ENCODE data around the gene AREG.
A peak's percentile ranks its signal among the peaks of the same experiment; 100 is the strongest.
"Not testable (repeated sequence)": the region's sequence is repeated elsewhere in the genome, so short reads cannot be mapped to it uniquely, and the experiment has no call there.

AREG gene, protein sequence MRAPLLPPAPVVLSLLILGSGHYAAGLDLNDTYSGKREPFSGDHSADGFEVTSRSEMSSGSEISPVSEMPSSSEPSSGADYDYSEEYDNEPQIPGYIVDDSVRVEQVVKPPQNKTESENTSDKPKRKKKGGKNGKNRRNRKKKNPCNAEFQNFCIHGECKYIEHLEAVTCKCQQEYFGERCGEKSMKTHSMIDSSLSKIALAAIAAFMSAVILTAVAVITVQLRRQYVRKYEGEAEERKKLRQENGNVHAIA
- 0.31 to 1.0 reads per million in 2 donors for total RNA-seq

DNA sequence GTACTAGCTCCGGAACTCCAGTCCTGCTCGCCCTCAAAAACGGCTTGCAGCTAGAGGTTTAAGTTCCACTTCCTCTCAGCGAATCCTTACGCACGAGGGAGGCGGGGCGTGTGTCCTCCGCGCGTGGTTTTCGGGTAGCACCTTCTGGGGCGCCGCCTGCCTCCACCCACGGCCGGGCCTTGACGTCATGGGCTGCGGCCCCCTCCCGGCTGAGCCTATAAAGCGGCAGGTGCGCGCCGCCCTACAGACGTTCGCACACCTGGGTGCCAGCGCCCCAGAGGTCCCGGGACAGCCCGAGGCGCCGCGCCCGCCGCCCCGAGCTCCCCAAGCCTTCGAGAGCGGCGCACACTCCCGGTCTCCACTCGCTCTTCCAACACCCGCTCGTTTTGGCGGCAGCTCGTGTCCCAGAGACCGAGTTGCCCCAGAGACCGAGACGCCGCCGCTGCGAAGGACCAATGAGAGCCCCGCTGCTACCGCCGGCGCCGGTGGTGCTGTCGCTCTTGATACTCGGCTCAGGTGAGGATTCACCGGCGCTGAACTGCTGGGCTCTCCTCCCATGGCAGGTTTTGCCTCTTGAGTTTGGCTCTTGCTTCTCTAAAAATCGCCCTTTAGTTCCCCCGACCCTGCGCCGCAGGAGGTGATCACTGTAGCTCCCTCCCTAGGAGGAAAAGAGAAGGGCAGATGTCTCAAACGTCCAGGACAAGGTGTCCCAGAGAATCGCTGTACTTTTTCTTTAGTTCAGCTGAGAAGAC is at the start of gene AREG:
TSS of gene AREG (plus strand) at position 246 of the 752 bp plus-strand sequence. CDS start at position 456, 210 bp downstream.
- peak; percentile 62 for DNase-seq

DNA sequence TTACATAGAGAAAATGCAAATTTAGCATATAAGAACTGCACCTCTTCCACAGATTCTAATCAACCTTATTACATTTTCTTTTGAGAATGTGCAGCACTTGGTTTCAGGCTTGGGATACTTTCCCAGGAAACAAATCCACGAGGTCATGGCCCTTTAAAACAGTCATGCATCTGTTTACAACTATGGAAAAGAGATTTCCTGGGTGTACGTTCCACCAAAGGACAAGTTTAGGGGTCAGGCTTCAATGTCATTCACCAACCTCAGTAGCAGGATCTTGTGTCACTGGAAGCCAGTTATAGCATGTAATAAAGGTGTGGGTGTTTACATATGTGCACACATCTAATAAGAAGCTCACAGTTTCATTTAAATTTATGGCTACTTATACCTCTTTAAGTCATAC is 49.3 kb upstream of the AREG start:
- DNase-seq = no peak

DNA sequence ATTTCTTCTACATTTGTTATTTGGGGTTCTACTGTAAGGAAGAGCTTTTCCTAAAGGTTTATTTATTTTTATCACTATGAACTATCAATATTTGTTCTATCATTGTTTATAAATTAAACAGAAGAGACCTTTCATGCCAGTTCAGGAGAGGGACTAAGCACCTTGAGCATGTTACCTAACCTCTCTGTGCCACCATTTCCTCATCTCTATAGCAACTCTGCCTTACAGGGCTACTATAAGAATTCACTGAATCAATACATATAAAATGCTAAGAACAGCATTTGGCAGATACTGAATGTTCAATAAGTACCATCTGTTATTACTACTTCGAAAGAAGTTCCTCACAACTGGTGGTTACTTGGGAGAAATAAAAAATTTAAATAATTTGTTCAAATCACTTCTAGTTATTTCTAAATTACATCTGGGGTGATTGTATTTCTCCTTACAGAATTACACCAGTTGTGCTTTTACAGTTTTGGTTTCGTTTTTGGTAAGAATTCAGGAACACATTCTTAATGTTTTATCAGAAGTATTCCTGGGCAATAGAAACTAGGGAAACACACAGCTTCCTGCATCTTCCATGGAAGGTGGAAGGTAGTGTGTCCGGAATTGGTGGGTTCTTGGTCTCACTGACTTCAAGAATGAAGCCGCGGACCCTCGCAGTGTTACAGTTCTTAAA is 47.0 kb upstream of the AREG start:
- DNase-seq = no peak

DNA sequence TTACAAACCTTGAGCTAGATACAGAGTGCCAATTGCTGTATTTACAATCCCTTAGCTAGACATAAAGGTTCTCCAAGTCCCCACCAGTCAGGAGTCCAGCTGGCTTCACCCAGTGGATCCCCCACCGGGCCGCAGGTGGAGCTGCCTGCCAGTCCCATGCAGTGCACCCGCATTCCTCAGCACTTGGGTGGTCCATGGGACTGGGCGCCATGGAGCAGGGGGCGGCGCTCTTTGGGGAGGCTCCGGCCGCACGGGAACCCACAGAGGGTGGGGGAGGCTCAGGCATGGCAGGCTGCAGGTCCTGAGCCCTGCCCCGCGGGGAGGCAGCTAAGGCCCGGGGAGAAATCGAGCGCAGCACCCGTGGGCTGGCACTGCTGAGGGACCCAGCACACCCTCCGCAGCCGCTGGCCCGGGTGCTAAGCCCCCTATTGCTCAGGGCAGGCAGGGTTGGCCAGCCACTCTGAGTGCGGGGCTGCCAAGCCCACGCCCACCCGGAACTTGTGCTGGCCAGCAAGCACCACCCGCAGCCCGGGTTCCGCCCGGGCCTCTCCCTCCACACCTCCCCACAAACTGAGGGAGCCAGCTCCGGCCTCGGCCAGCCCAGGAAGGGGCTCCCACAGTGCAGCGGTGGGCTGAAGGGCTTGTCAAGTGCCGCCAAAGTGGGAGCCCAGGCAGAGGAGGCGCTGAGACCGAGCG is 45.9 kb upstream of the AREG start:
- DNase-seq = not testable (repeated sequence)

DNA sequence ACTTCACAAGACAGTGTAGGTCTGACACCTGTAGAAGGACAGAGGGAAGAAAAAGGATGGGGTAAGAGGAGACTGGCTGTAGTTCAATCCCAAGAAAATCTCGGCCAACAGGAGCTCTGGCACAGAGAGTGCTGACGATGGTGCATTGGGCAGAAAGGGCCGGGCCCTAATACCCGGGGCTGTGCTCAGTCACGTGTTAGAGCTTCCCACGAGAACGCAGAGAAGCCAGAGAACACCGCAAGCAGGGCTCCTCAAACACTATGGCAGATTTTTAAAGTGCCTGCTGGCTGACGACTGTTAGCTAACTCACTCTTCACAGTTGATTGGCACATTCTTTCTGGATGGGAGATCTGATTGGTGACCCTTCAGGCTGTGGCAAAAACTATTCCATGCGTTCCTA is 44.5 kb upstream of the AREG start:
- no peak for DNase-seq

DNA sequence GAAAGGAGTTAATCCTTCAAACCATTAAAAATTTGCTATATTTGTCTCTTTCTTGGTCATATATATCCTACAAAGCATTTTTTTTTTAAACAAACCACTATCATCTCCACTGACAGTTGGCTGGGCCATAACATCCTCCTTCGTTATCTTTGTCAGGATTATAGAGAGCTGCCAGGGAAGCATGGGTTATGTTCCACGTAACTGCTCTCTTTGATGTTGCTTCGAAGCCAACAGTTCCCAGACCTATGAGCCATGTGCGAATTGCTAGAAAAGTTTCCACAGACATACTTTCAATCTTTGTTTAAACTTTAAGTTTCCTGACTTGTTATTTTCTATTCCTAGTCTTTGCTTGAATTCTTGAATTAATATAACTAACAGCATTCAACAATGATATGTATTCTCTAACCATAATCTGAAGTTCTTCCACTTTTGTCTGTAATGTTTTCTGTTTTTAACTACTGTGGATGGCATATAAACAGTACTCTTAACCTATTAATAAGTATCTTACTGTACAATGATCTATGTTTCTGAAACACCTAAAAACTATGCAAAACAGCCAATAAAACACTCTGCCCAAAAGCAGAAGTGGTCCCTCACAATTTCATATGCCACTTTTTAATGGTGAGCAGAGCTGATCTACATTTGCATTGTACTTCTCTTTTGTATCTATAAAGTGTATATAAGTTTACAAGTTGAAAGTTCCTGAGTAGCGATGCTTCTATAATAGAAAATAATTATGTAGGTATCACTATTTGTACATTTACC is 42.1 kb upstream of the AREG start:
- DNase-seq = no peak

DNA sequence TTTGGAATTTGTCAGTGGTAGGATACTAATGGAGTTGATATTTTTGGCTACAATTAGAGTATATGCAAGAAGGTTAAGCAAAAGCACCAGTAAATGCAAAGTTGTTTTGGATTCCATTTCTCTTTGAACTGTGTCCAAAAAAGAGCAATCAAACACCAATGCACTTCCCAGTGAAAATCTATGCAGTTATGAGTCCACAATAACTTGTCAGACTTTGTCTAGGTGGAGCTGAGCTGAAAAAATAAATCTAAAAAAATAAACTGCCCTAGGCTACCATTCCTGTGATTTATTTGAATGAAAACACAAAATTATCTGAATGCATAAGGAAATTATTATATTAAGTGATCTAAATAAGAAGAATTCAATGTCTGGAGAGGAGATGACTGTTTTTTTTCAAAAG is 37.0 kb upstream of the AREG start:
- DNase-seq = no peak

DNA sequence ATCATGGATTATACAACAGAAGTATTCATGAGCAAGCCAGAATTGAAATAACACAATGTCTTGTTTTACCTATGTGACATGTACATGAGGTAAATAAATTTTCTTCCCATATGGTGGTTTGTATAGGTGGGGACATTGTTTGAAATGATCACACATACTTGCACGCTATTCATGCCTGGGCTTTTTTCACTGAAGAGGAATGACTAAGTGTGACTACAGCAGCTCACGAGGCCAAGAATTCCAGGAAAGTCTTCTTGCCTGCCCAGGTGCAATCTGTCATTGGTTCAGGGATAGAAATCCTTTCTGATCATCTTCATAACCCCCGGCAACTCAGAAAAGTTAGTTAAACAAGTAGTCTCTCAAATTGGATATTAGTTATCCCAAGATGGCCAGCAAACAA is 36.3 kb upstream of the AREG start:
- DNase-seq = no peak

DNA sequence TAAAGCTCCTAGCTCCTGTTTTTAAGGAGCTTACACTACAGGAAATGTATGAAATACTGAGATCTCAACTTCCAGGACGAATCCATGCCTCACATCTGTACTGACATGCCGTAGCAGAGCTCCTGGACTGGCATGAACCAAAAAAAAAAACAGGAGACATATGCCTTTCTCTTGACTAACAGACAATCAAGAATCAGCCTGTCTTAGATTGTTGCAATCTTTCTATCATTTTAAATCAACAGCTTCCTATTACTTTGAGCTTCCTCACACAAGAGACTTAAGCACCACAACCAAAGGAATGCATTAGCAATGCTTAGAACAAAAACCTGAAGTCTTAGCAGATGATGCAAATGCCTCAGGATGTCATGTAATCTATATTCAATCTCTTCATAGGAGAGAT is 34.7 kb upstream of the AREG start:
- DNase-seq = no peak

DNA sequence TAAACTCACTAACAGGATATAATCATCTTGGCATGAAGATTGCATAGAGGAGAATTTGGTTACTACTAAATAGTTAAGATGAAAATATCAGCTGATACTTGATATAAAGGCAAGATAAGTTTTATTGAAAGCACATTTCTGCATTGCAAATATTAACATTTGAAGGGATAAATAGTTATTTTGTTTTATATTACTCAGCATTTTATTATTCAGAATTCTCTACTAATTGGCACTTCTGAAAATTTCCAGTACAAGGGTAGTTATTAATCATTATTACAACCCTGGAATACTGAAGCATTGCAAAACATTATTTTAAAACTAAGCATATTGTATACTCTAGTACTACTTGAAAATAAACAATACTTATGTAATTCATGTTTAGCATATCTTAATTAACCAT is 32.7 kb upstream of the AREG start:
- no peak for DNase-seq

DNA sequence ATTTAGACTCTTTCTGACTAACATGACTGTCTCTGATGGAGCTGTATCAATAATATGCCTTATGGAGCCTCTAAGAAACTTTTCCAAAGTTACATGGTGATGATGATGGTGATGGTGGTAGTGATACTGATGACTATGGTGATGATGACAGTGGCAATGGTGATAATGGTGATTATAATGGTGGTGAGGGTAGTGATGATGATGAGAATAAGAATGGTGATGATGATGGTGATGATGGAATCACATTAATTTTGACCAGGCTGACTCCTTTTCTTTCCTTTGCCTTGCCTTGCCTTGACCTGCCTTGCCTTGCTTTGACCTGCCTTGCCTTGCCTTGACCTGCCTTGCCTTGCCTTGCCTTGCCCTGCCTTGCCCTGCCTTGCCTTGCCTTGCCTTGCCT is 31.7 kb upstream of the AREG start:
- DNase-seq = no peak

DNA sequence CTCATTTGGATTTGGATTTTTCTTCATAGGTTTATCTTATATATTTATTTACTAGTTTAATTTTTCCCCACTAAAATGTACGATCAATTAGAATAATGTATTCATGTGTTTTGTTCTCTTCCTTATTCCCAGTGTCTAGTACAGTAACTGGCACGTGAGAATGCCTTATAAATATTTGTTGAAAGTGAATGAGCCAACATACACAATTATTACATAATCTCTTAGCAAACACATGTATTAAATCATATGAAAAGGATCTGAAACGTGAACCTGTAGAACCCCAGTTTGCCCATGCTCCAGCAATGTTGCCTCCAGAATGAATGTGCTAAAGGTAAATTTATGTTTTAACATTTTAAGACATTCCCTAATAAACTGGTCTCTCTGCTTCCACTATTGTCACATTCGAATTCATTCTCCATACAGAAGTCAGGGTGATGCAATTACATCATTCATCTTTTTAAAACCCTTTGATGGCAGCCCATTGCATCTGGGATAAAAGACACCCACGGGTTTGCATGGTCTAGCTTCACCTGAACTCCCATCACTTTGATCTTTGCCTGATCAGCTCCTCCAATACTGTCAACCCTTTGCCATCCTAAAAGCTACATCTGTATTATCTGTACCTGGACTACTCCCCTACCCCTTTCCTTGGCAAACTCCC is 30.7 kb upstream of the AREG start:
- DNase-seq = no peak

DNA sequence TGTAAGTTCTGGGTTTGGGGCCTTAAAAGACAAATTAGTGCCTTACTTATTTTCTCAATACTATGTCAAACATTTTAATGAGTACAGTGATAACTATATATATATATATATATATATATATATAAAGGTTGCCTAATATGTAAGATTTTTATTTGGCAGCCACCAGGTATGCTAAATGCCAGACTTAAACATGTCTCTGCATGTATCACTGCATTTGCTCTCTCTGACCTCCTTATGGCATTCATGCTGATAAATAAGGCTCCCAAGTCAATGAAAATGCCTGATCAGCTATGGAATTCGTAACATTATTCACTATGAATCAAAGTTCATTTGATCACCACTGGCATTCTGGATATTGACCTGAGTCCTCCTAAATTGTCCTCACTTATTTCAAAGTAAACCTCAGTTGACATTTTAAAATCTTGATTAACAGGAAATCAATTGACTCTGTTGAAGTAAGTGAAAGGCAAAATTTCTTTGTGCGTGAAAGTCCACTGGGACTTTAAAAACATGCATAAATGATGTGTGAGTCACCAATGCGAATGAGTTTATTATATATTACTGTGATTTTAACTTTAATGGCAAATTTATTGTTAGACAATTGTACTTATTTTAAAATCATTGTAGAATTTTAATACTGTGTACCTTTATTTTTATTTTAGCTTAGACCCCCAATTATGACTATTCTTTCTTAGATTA is 29.2 kb upstream of the AREG start:
- DNase-seq = no peak

DNA sequence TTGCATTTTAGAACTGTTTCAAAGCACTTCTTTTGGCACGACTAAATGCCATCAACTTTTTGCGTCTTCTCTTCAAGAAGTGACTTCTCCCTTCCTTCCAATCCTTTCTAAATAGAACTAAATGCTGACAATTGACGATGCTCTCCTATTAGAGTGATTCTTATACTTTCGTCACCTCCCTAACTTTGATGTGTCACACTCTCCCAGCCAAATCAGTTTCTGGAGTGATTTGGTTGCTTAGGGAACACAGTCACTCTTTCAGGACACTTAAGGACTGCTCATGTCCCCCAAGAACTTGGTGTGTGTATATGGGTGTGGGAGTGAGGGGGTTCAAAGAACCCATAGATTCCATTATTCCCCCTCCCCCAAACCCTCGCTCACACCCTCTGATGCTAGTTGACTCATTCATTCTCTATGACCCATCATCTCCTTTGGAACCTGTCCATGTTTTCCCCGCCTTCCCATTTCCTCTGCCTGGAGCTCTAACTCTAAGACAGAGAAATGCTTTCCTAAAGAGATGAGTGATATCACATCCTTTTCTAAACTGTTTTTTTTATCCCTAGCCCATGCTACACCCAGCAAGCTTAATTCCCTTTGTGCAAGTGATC is 26.8 kb upstream of the AREG start:
- DNase-seq = no peak

DNA sequence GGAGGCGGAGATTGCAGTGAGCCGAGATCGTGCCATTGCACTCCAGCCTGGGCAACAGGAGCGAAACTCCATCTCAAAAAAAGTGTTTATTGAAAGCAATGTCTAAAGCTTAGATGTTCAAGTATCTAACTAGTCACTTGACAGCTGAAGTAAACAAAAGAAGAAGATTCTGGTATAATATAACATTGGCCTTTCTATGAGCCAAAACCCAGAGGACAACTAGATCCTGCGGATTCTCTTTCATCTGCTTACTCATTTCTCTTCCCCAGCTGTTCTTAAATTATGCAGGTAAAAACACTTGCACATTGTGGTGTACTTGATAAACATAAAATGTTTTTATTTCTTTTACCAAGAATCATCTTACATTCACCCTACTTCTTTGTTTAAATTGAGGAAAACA is 24.1 kb upstream of the AREG start:
- DNase-seq = no peak

DNA sequence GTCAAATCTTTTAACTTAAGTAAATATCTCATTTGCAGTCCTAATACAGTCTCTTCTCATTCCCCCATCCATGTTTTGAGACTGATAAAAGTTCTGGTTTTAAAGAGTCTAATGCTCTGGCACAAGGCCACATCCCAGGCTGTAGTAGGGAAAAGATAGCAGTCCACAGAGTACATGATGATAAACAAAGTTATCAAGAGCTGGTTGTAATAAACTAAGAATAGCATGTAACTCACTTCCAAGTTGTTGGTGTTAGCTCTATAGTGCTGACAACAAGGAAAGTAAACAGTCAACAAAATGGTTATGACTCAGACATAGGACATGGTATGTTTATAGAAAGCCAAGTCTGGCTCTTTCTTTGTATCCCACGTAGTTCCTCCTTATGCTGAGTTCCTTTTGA is 21.8 kb upstream of the AREG start:
- no peak for DNase-seq

DNA sequence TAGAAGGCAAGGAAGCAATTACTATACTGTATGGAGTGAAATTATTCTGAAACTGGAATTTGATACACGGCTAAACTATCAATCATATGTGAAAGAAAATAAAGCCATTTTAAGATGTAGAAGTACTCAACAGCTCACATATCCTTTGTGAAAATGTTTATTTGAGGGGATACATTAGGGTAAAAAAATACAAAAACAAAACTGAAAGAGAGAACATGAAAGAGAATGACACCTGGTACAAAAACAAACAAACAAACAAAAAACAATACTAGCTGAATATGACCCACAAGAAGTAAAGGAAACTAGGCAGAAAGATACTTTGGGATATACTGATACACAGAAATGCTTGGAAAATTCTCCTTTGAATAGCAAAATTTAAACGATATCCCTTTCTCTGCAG is 20.8 kb upstream of the AREG start:
- DNase-seq = no peak

DNA sequence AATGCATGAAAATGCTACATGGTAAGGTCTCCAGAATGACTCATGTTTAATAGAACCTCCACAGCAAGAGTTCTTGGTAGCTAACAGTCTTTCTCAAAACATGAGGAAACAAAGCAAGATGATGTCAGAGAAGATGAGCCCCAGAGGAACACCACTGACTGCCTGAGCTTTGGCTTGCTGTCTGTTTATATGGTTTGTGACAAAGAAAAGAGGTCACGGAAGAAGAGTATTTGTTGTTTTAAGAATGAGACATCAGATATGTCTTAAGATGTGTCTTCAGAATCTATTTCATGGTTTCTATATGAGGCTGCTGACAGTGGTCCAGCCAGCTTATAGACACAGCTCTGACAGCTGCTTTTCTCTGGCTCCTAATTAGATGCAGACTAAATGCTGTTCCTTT is 18.8 kb upstream of the AREG start:
- no peak for DNase-seq

DNA sequence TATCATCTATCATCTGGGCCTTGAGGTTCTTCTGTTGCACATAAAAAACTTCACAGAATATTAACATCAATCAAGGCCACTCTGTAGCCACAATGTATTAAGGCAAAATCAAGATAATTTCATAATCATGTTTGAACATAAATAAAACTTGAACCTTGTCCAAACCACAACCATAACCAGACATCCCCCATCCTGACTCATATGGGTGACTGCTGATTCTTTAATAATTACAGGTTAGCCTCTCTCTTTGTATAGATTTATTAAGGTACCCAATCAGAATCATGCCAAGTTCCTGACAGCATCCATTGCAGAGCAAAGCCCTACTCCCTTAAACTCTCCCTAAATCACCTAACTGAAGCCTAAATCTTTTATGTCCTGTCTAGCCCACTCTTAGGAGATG is 16.7 kb upstream of the AREG start:
- no peak for DNase-seq

DNA sequence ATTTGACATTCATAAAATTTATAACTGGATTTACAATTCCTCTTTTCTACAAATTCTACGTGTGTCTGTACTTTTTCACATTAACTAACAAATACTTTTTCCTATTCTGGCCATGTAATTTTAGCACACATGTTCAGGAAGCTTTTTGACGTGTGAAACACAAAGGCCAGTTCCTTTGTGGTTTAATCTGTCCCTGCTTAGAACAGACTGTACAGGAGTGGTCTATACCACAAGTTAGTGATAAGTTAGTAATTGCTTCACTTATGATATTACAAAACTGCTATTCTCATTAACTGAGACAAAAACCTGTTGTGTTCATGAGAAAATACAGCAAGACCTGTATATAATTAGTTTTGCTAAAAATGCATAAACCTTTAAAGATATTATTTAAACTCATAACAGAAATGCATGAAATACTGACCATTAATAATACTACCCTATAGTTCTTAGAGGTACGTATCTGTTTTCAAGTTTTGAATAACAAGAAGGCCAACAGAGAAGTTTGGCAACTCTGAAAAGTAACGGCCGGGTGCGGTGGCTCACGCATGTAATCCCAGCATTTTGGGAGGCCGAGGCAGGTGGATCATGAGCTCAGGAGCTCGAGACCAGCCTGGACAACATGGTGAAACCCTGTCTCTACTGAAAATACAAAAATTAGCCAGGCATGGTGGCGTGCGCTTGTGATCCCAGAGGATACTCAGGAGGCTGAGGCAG is 13.7 kb upstream of the AREG start:
- DNase-seq = no peak

All from activated gamma-delta T cell (primary cell).